ENCODE results near the gene TRIP4. TPM values are rescaled to one million over a fixed set of nuclear protein-coding genes. Genes with fewer than 3 reads are reported as not detected.

The TRIP4 gene
- polyA plus RNA-seq, 1 donor from 2014 or later: 20.8 TPM

DNA sequence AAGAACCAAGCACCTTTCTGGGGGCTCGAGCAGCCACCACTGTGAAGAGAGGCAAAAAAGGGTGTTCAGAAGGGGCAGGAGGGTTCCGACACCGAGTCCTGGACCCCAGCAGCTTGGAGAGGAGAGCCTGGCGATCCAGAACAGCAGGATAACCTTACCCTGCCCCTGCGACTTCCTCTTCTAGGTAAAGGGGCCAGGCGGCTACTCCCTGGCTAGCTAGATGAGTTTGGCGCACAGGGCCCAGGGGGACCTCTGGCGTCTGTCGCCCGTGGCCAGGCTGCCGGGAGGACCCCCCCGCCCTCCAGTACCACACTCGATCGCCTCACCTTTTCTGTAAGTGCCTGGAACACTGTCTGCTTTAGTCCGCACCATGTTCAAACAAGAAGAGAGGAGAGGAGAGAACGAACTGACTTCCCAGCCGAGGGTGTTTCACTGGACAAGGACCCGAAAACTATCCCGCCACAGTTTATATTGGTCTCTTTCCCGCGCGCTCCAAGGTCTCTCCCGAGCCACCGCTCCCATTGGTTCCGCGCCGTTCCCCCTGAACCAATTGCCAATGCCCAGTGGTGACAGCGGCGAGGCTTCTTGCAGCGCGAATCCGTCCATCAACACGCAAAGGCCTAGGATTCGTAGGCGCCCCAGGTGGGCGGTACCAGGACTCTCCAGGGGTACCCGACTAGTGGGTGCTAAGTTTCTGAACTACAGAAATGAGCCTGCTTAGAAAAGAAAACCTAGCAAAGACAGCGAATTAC, 6.5 kb upstream of the TRIP4 start, which contains the start of gene PCLAF:
Gene PCLAF, minus strand, starts transcription at position 442 of the 752 bp plus-strand sequence. Its CDS starts 70 bp downstream, at position 372.
- Histone ChIP-seq H3K27me3 (ENCODE audit: insufficient read depth, low read depth, low read length) (no peaks in the 10 kb centered on the region), H3K9me3 (ENCODE audit: low read length) (no peaks in the 10 kb centered on the region), H4K20me1 (ENCODE audit: insufficient read depth) (no peaks in the 10 kb centered on the region), H3K9me2 (ENCODE audit: insufficient read depth, low read length) (no peaks in the 10 kb centered on the region), H3K4me3 (ENCODE audit: low read length) (peak within 1 kb of the TSS; percentile 75), H3K4me2 (ENCODE audit: low read length) (peak within 1 kb of the TSS; percentile 61), H3K27ac (ENCODE audit: low read length) (no peak within 1 kb of the TSS), H2AFZ (ENCODE audit: low read depth, low read length) (no peak within 1 kb of the TSS), H3F3A (ENCODE audit: insufficient read depth, low read length, poor library complexity, severe bottlenecking) (no peaks in the 10 kb centered on the region), H3K79me2 (replicated peaks; ENCODE audit: insufficient read depth, low read length) (peaks cover 10% of the 10 kb centered on the region), H3K36me3 (ENCODE audit: insufficient read depth, low read length) (no peaks in the 10 kb centered on the region), H3K9ac (ENCODE audit: low read length) (no peak within 1 kb of the TSS)
- TF ChIP-seq RAD21 (conservative IDR thresholded peaks at IDR 0.05) (no peak), MXI1 (conservative IDR thresholded peaks at IDR 0.05; ENCODE audit: poor library complexity, severe bottlenecking) (peak; percentile 59), EP300 (conservative IDR thresholded peaks at IDR 0.05; ENCODE audit: poor library complexity, severe bottlenecking) (no peak), POLR2AphosphoS5 (IDR thresholded peaks at IDR 0.05) (no peak), SMC3 (conservative IDR thresholded peaks at IDR 0.05; ENCODE audit: poor library complexity) (peak; percentile 19)
- TF ChIP-seq, protein P1, sequence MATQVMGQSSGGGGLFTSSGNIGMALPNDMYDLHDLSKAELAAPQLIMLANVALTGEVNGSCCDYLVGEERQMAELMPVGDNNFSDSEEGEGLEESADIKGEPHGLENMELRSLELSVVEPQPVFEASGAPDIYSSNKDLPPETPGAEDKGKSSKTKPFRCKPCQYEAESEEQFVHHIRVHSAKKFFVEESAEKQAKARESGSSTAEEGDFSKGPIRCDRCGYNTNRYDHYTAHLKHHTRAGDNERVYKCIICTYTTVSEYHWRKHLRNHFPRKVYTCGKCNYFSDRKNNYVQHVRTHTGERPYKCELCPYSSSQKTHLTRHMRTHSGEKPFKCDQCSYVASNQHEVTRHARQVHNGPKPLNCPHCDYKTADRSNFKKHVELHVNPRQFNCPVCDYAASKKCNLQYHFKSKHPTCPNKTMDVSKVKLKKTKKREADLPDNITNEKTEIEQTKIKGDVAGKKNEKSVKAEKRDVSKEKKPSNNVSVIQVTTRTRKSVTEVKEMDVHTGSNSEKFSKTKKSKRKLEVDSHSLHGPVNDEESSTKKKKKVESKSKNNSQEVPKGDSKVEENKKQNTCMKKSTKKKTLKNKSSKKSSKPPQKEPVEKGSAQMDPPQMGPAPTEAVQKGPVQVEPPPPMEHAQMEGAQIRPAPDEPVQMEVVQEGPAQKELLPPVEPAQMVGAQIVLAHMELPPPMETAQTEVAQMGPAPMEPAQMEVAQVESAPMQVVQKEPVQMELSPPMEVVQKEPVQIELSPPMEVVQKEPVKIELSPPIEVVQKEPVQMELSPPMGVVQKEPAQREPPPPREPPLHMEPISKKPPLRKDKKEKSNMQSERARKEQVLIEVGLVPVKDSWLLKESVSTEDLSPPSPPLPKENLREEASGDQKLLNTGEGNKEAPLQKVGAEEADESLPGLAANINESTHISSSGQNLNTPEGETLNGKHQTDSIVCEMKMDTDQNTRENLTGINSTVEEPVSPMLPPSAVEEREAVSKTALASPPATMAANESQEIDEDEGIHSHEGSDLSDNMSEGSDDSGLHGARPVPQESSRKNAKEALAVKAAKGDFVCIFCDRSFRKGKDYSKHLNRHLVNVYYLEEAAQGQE (IDR thresholded peaks at IDR 0.05; ENCODE audit: borderline replicate concordance): no peak
- TF ChIP-seq, protein P2, sequence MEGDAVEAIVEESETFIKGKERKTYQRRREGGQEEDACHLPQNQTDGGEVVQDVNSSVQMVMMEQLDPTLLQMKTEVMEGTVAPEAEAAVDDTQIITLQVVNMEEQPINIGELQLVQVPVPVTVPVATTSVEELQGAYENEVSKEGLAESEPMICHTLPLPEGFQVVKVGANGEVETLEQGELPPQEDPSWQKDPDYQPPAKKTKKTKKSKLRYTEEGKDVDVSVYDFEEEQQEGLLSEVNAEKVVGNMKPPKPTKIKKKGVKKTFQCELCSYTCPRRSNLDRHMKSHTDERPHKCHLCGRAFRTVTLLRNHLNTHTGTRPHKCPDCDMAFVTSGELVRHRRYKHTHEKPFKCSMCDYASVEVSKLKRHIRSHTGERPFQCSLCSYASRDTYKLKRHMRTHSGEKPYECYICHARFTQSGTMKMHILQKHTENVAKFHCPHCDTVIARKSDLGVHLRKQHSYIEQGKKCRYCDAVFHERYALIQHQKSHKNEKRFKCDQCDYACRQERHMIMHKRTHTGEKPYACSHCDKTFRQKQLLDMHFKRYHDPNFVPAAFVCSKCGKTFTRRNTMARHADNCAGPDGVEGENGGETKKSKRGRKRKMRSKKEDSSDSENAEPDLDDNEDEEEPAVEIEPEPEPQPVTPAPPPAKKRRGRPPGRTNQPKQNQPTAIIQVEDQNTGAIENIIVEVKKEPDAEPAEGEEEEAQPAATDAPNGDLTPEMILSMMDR (IDR thresholded peaks at IDR 0.05; ENCODE audit: poor library complexity, severe bottlenecking): no peak

DNA sequence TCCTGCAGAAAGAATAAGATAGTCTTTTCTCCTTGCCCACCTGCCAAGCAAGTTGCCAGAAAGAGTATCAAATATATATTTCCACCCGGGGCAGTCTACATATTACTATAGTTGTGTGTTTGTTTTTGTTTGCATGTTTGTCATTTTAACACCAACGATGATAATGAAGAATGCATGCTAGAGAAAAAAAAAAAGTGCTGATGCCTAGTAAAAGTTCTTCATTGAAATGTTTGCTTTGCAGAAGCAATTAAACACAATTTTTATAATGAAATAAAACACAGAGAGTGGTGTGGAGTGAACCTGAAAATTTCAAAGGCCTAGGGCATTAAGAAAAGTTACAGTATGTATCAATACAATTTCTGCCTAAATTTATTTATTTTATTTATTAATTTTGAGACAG, 3.9 kb upstream of the TRIP4 start:
- no peak for TF ChIP-seq TAF1 (IDR thresholded peaks at IDR 0.05; ENCODE audit: low read depth)
- no peak for TF ChIP-seq POLR2AphosphoS5 (IDR thresholded peaks at IDR 0.05)
- TF ChIP-seq EP300 (conservative IDR thresholded peaks at IDR 0.05; ENCODE audit: poor library complexity, severe bottlenecking): no peak
- TF ChIP-seq SMC3 (conservative IDR thresholded peaks at IDR 0.05; ENCODE audit: poor library complexity): no peak
- no peak for TF ChIP-seq MXI1 (conservative IDR thresholded peaks at IDR 0.05; ENCODE audit: poor library complexity, severe bottlenecking)
- TF ChIP-seq RAD21 (conservative IDR thresholded peaks at IDR 0.05): no peak
- TF ChIP-seq, protein P2 (IDR thresholded peaks at IDR 0.05; ENCODE audit: poor library complexity, severe bottlenecking): no peak
- TF ChIP-seq, protein P1 (IDR thresholded peaks at IDR 0.05; ENCODE audit: borderline replicate concordance): no peak
- TF ChIP-seq EZH2 (IDR thresholded peaks at IDR 0.05; ENCODE audit: borderline replicate concordance, insufficient read depth, low read length, poor library complexity, severe bottlenecking): no peak
- no peak overlapping the region for H3K9ac ChIP-seq (ENCODE audit: low read length)
- H3F3A ChIP-seq (ENCODE audit: insufficient read depth, low read length, poor library complexity, severe bottlenecking): no peaks in the 10 kb centered on the region
- no peaks in the 10 kb centered on the region for H3K9me2 ChIP-seq (ENCODE audit: insufficient read depth, low read length)
- H2AFZ ChIP-seq (ENCODE audit: low read depth, low read length): no peak overlapping the region
- no peaks in the 10 kb centered on the region for H4K20me1 ChIP-seq (ENCODE audit: insufficient read depth)
- H3K4me2 ChIP-seq (ENCODE audit: low read length): no peak overlapping the region
- H3K27ac ChIP-seq (ENCODE audit: low read length): no peak overlapping the region
- no peaks in the 10 kb centered on the region for H3K9me3 ChIP-seq (ENCODE audit: low read length)
- H3K4me3 ChIP-seq (ENCODE audit: low read length): no peak overlapping the region
- H3K27me3 ChIP-seq (ENCODE audit: insufficient read depth, low read depth, low read length): no peaks in the 10 kb centered on the region
- H3K36me3 ChIP-seq (ENCODE audit: insufficient read depth, low read length): no peaks in the 10 kb centered on the region
- peaks cover 17% of the 10 kb centered on the region for H3K79me2 ChIP-seq (replicated peaks; ENCODE audit: insufficient read depth, low read length)
